Measurements from ENCODE around the gene GPATCH1. TPM values are rescaled to one million over a fixed set of nuclear protein-coding genes. Genes with fewer than 3 reads are reported as not detected.
"Not testable (repeated sequence)": the region's sequence is repeated elsewhere in the genome, so short reads cannot be mapped to it uniquely, and the experiment has no call there.

Gene GPATCH1
- 4.2 and 6.7 TPM in 2 replicates for total RNA-seq

GRCh38 chr19:33080761-33081681, at the start of gene GPATCH1:
GPATCH1 (plus strand) TSS chr19:33081181; CDS start chr19:33081194, 13 bp downstream.
- TF ChIP-seq CTCF (IDR thresholded peaks at IDR 0.05; ENCODE audit: insufficient read depth, low read length, poor library complexity, severe bottlenecking): no peak
- Histone ChIP-seq H3K27me3 (ENCODE audit: control insufficient read depth, insufficient read depth, low read length) (no peaks in the 10 kb centered on the region), H3K4me3 (ENCODE audit: low read depth, low read length) (peak within 1 kb of the TSS; percentile 99), H3K36me3 (ENCODE audit: control insufficient read depth, insufficient read depth, low read length) (no peaks in the 10 kb centered on the region)
- no peak for DNase-seq (ENCODE audit: low read depth)

- no peaks in the 10 kb centered on the region for H3K27me3 ChIP-seq (ENCODE audit: control insufficient read depth, insufficient read depth, low read length)
- H3K4me3 ChIP-seq (ENCODE audit: low read depth, low read length): no peak overlapping the region
- no peak for TF ChIP-seq CTCF (IDR thresholded peaks at IDR 0.05; ENCODE audit: insufficient read depth, low read length, poor library complexity, severe bottlenecking)
- no peak for DNase-seq (ENCODE audit: low read depth)
- H3K36me3 ChIP-seq (ENCODE audit: control insufficient read depth, insufficient read depth, low read length): no peaks in the 10 kb centered on the region
Measured at GRCh38 chr19:33032218-33032781, 48.7 kb upstream of the GPATCH1 start.

- TF ChIP-seq CTCF (IDR thresholded peaks at IDR 0.05; ENCODE audit: insufficient read depth, low read length, poor library complexity, severe bottlenecking): no peak
- Histone ChIP-seq H3K27me3 (ENCODE audit: control insufficient read depth, insufficient read depth, low read length) (no peaks in the 10 kb centered on the region), H3K4me3 (ENCODE audit: low read depth, low read length) (no peak overlapping the region), H3K36me3 (ENCODE audit: control insufficient read depth, insufficient read depth, low read length) (peaks cover 2% of the 10 kb centered on the region)
- DNase-seq (ENCODE audit: low read depth): no peak
Measured at GRCh38 chr19:33035461-33035860, 45.5 kb upstream of the GPATCH1 start.

- not testable (repeated sequence) for H3K4me3 ChIP-seq (ENCODE audit: low read depth, low read length); DNase-seq (ENCODE audit: low read depth); H3K27me3 ChIP-seq (ENCODE audit: control insufficient read depth, insufficient read depth, low read length); H3K36me3 ChIP-seq (ENCODE audit: control insufficient read depth, insufficient read depth, low read length)
Measured at GRCh38 chr19:33036370-33037167, 44.4 kb upstream of the GPATCH1 start.

GRCh38 chr19:33037168-33038025, 43.6 kb upstream of the GPATCH1 start:
- H3K4me3 ChIP-seq (ENCODE audit: low read depth, low read length); DNase-seq (ENCODE audit: low read depth); H3K36me3 ChIP-seq (ENCODE audit: control insufficient read depth, insufficient read depth, low read length); H3K27me3 ChIP-seq (ENCODE audit: control insufficient read depth, insufficient read depth, low read length): not testable (repeated sequence)

- TF ChIP-seq CTCF (IDR thresholded peaks at IDR 0.05; ENCODE audit: insufficient read depth, low read length, poor library complexity, severe bottlenecking): no peak
- H3K36me3 ChIP-seq (ENCODE audit: control insufficient read depth, insufficient read depth, low read length): peaks cover 2% of the 10 kb centered on the region
- no peak for DNase-seq (ENCODE audit: low read depth)
- H3K27me3 ChIP-seq (ENCODE audit: control insufficient read depth, insufficient read depth, low read length): no peaks in the 10 kb centered on the region
- no peak overlapping the region for H3K4me3 ChIP-seq (ENCODE audit: low read depth, low read length)
Measured at GRCh38 chr19:33039108-33039599, 41.8 kb upstream of the GPATCH1 start.

Measured in kidney epithelial cell (primary cell).